ENCODE measurements around the gene EVA1B. TPM values are rescaled to one million over a fixed set of nuclear protein-coding genes. Genes with fewer than 3 reads are reported as not detected.
A peak's percentile ranks its signal among the peaks of the same experiment; 100 is the strongest.

Gene EVA1B
- total RNA-seq, 1 experiment from 2014 or later, result 79.0 TPM

- Histone ChIP-seq H3K4me1 (ENCODE audit: control insufficient read depth, insufficient read depth, low read length) (peaks cover 15% of the 10 kb centered on the region), H3K27me3 (ENCODE audit: control insufficient read depth, insufficient read depth, low read length) (no peaks in the 10 kb centered on the region), H3K9me3 (ENCODE audit: control insufficient read depth, insufficient read depth, low read depth, low read length) (no peaks in the 10 kb centered on the region), H3K36me3 (ENCODE audit: control insufficient read depth, insufficient read depth, low read length) (peaks cover 3% of the 10 kb centered on the region; the same call in 1 of the 2 replicates), H3K27ac (ENCODE audit: low read length) (no peak overlapping the region), H3K4me3 (ENCODE audit: low read depth in 2 of 2, low read length in 2 of 2) (no peak overlapping the region)
- TF ChIP-seq REST (IDR thresholded peaks at IDR 0.05; ENCODE audit: insufficient read depth in 1 of 2, low read depth in 2 of 2, low read length in 1 of 2) (no peak), CTCF (IDR thresholded peaks at IDR 0.05) (no peak), SIN3A (IDR thresholded peaks at IDR 0.05; ENCODE audit: borderline replicate concordance, insufficient read depth, low read depth, low read length) (no peak), POLR2AphosphoS5 (IDR thresholded peaks at IDR 0.05; ENCODE audit: low read depth, low read length) (no peak), TCF7L2 (IDR thresholded peaks at IDR 0.05; ENCODE audit: low read depth, low read length) (no peak)
- ChIA-PET CTCF (interaction anchor here (0.8 kb wide), 1 partner anchor 24 kb away, joined by 4 read pairs; no protein-coding TSS in a partner anchor), POLR2A (no interaction called here)
- DNase-seq (ENCODE audit: low read depth, low spot score) (no peak), ATAC-seq (no peak)
- in situ Hi-C loops (cut with HindIII; ENCODE audit: low pct_unique_long_range_greater_than_20kb, low sequenced_read_pairs), result no loop called here
- intact Hi-C loops (cut with micrococcal nuclease; ENCODE audit: unreplicated experiment), result no loop called here
- BruUV-seq (replicated peaks), result no TSS peak
These were observed 14.0 kb downstream of the EVA1B start for GRCh38 chr1:36309397-36309796.

DNA sequence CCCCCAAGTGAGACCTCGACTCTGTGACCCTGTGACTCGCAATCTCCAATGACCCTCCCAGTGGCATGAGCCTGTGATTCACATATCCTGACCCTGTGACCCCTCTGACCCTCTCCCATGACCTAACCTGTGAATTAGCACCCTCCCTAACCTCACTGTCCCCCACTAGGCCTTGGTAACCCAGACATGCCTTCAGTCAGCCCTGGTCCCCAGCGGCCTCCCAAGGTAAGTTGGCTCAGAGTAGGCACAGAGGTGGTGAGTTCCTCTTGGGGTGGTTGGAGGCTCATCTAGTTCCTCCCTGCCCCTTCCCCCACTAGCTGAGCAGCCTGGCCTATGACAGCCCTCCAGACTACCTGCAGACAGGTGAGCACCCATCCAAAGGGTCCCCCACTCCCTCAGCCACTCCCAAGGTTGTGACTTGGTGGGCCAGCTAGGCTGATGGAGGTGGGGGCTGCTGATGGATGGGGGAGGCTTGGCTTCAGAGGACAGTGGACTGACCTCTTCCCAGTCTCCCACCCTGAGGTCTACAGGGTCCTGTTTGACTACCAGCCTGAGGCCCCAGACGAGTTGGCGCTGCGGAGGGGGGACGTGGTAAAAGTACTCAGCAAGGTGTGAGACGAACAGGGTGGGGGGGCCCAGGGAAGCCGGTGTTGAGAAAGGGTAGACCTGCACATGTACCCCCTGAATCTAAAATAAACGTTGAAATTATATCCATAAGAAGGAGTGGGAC lies 15.7 kb downstream of the EVA1B start:
- peaks cover 15% of the 10 kb centered on the region for H3K4me1 ChIP-seq (ENCODE audit: control insufficient read depth, insufficient read depth, low read length)
- CTCF ChIA-PET, result no interaction called here
- no peak for DNase-seq (ENCODE audit: low read depth, low spot score)
- in situ Hi-C loops (cut with HindIII; ENCODE audit: low pct_unique_long_range_greater_than_20kb, low sequenced_read_pairs) (no loop called here), intact Hi-C loops (cut with micrococcal nuclease; ENCODE audit: unreplicated experiment) (no loop called here)
- peaks cover 9% of the 10 kb centered on the region for H3K36me3 ChIP-seq (ENCODE audit: control insufficient read depth, insufficient read depth, low read length)
- peak overlapping the region; percentile 88 for H3K27ac ChIP-seq (ENCODE audit: low read length)
- H3K27me3 ChIP-seq (ENCODE audit: control insufficient read depth, insufficient read depth, low read length), result no peaks in the 10 kb centered on the region
- peak overlapping the region; percentile 65 to 85 for H3K4me3 ChIP-seq (ENCODE audit: low read depth in 2 of 2, low read length in 2 of 2)
- H3K9me3 ChIP-seq (ENCODE audit: control insufficient read depth, insufficient read depth, low read depth, low read length), result no peaks in the 10 kb centered on the region
- TF ChIP-seq SIN3A (IDR thresholded peaks at IDR 0.05; ENCODE audit: borderline replicate concordance, insufficient read depth, low read depth, low read length) (no peak), POLR2AphosphoS5 (IDR thresholded peaks at IDR 0.05; ENCODE audit: low read depth, low read length) (no peak), TCF7L2 (IDR thresholded peaks at IDR 0.05; ENCODE audit: low read depth, low read length) (no peak), REST (IDR thresholded peaks at IDR 0.05; ENCODE audit: insufficient read depth in 1 of 2, low read depth in 2 of 2, low read length in 1 of 2) (no peak), CTCF (IDR thresholded peaks at IDR 0.05) (no peak)
- POLR2A ChIA-PET, result no interaction called here
- no TSS peak for BruUV-seq (replicated peaks)
- no peak for ATAC-seq
